Testis (tissue), 2 donors: ENCODE data around the gene PPME1.

Source experiments
- CTCF ChIP-seq, 3 experiments: fragments of 450-650 bp in 2 of 3; fragments of 200-600 bp in 1 of 3; sonication (generic) in 1 of 3; IDR thresholded peaks; one replicate each; pipeline ENCODE4 v1.5.1; 2016 to 2019; ENCODE audit warnings: antibody characterized with exemption in 3 of 3, mild to moderate bottlenecking in 2 of 3, moderate library complexity in 1 of 3
- POLR2A ChIP-seq: fragments of 450-650 bp; IDR thresholded peaks from one replicate; pipeline ENCODE4 v1.6.1; 2017; ENCODE audit warnings: antibody characterized with exemption, mild to moderate bottlenecking, moderate library complexity

- no peak for TF ChIP-seq CTCF (IDR thresholded peaks at IDR 0.05)
- no peak for TF ChIP-seq POLR2A
Observed at GRCh38 chr11:74297484-74297883, 126.4 kb downstream of the PPME1 start.
